Ovary (tissue), 9 donors: ENCODE results near the gene ADM5. TPM values are rescaled to one million over a fixed set of nuclear protein-coding genes. Genes with fewer than 3 reads are reported as not detected.

ENCODE experiments used
- DNase-seq, 5 donors: peaks; one replicate each; pipeline ENCODE4 v3.0.0-alpha.2; 2019 to 2020
- H3K27ac ChIP-seq, 2 donors: fragments of 200-600 bp; one replicate each; pipeline versions ENCODE4 v1.5.1 to v1.8.0; 2019 to 2022
- H3K27me3 ChIP-seq: fragments of 200-600 bp; one replicate; pipeline ENCODE4 v1.8.0; 2022
- H3K36me3 ChIP-seq: fragments of 200-600 bp; sonication (generic); one replicate; pipeline ENCODE4 v1.5.1; 2019
- H3K4me1 ChIP-seq: one replicate; pipeline ENCODE4 v1.8.1; 2013; ENCODE audit warnings: mild to moderate bottlenecking, moderate library complexity; ENCODE audit not compliant: insufficient read depth
- H3K4me3 ChIP-seq: fragments of 200-600 bp; sonication (generic); one replicate; pipeline ENCODE4 v1.5.1; 2017
- H3K9me3 ChIP-seq, 2 donors: fragments of 200-600 bp in 1 of 2; sonication (generic) in 1 of 2; one replicate each; pipeline versions ENCODE4 v1.5.1 to v1.8.1; 2013 to 2019; ENCODE audit warnings: mild to moderate bottlenecking in 1 of 2, moderate library complexity in 1 of 2
- EP300 ChIP-seq: sonication (generic); formaldehyde crosslinking; IDR thresholded peaks from one replicate; pipeline ENCODE4 v1.6.1; 2017; ENCODE audit warnings: antibody characterized with exemption
- POLR2A ChIP-seq: fragments of 450-650 bp; IDR thresholded peaks from one replicate; pipeline ENCODE4 v1.6.1; 2017; ENCODE audit warnings: antibody characterized with exemption, mild to moderate bottlenecking, moderate library complexity
- WGBS, 3 donors: extraction: QIAGEN DNeasy Blood & Tissue Kit in 1 of 3; methylation state at CpG; one replicate each; pipeline versions ENCODE4 v1.1.5 to v1.1.7; 2013 to 2017; 5-methylcytosine and 5-hydroxymethylcytosine counted together
- intact Hi-C, 4 donors: fragments of 100-400 bp; cut with DNase I; formaldehyde crosslinking; loops; one replicate each; pipeline versions ENCODE4 v1.11.0 to v1.15.1; 2022 to 2023
- polyA plus RNA-seq, 2 donors: library from polyadenylated mRNA; stranded (reverse); fragments of 200-250 nt in 1 of 2; fragments of 350-450 nt in 1 of 2; fragmentation: Illumina TruSeq in 1 of 2; extraction: RNeasy Lipid Tissue Mini Kit (QIAGEN cat#74804) in 1 of 2; gene quantifications; one replicate each; pipeline ENCODE4 v1.2.3, GENCODE V29; 2013 to 2014
- total RNA-seq, 7 donors: library from RNA; depleted of rRNA in 2 of 7; stranded (reverse); fragments of >200 nt in 2 of 7; fragmentation: NEBNext Ultra II Directional in 3 of 7; extraction: Animal tissue kit (Norgen Biotek cat#: 25700) in 3 of 7; gene quantifications; one replicate each; pipeline versions ENCODE4 v1.1.0 to v1.2.4, GENCODE V29; 2016 to 2023
- TF ChIP-seq, protein P1 (sequence below), 3 donors: fragments of 450-650 bp in 2 of 3; fragments of 200-600 bp in 1 of 3; IDR thresholded peaks; one replicate each; pipeline versions ENCODE4 v1.5.1 to v1.8.0; 2016 to 2022; ENCODE audit warnings: antibody characterized with exemption in 3 of 3, mild to moderate bottlenecking in 1 of 3
- donor health status: DM: no; HTN: no; CAD: no; lungs with moderate emphysema.
- donor health status: DM: no; HTN: no; CAD: no.
- donor health status: Bipolar disorder and iron deficiency.
- donor health status: DM: yes; HTN: yes; CAD: no.
- donor health status: DM: no; HTN: no; CAD: no.
- donor health status: DM: yes; HTN: yes; CAD: no.

Gene ADM5
- total and polyA plus RNA-seq, 9 donors, result 0.48 to 1.9 (median 1.3) TPM; not detected in 1

DNA sequence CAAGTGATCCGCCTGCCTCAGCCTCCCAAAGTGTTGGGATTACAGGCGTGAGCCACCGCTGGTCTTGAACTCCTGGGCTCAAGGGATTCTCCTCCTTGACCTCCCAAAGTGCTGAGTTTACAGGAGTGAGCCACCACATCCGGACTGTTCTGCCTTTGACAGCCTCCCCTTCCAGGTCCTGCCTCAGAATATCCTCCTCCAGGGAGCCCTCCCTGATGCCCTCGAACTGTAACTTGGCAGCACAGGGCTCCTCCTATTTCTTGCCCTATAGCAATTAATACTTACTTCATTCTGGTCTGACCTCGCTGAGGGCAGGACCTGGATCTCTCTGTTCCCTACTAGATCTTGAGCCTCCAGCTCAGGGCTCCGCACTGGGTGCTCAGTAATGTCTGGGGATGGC lies 7.5 kb downstream of the ADM5 start:
- Histone ChIP-seq H3K9me3 (no peaks in the 10 kb centered on the region), H3K4me1 (no peaks in the 10 kb centered on the region), H3K27ac (no peak overlapping the region), H3K27me3 (no peaks in the 10 kb centered on the region), H3K4me3 (no peak overlapping the region), H3K36me3 (no peaks in the 10 kb centered on the region)
- intact Hi-C loops, result no loop called here
- WGBS, 3 donors, result 87 to 91% (median 90%) methylated on average over 7 of the region's 7 CpGs
- TF ChIP-seq, protein P1, sequence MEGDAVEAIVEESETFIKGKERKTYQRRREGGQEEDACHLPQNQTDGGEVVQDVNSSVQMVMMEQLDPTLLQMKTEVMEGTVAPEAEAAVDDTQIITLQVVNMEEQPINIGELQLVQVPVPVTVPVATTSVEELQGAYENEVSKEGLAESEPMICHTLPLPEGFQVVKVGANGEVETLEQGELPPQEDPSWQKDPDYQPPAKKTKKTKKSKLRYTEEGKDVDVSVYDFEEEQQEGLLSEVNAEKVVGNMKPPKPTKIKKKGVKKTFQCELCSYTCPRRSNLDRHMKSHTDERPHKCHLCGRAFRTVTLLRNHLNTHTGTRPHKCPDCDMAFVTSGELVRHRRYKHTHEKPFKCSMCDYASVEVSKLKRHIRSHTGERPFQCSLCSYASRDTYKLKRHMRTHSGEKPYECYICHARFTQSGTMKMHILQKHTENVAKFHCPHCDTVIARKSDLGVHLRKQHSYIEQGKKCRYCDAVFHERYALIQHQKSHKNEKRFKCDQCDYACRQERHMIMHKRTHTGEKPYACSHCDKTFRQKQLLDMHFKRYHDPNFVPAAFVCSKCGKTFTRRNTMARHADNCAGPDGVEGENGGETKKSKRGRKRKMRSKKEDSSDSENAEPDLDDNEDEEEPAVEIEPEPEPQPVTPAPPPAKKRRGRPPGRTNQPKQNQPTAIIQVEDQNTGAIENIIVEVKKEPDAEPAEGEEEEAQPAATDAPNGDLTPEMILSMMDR (IDR thresholded peaks at IDR 0.05), result no peak
- TF ChIP-seq POLR2A (no peak), EP300 (no peak)
- no peak for DNase-seq

DNA sequence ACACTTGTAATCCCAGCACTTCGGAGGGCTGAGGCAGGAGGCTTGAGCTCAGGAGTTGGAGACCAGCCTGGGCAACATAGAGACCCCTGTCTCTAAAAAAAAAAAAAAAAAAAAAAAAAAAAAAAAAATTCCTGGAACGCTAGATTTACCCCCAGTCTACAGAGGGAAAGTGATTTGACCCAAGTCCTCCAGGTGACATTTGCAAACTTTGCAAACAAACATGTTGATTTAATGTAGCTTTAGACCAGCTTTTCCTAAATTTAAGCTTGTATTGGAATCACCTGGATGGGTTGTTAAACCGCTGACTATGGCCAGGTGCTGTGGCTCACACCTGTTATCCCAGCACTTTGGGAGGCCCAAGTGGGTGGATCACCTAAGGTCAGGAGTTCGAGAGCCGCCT lies 10.0 kb downstream of the ADM5 start:
- Histone ChIP-seq H3K9me3 (no peaks in the 10 kb centered on the region), H3K36me3 (no peaks in the 10 kb centered on the region), H3K27me3 (no peaks in the 10 kb centered on the region), H3K4me3 (no peak overlapping the region), H3K4me1 (no peaks in the 10 kb centered on the region), H3K27ac (no peak overlapping the region)
- intact Hi-C loops, result no loop called here
- WGBS, 3 donors, result 89 to 93% (median 91%) methylated on average over 5 of the region's 5 CpGs
- no peak for DNase-seq
- TF ChIP-seq EP300, result no peak
- TF ChIP-seq POLR2A, result no peak
- TF ChIP-seq, protein P1 (IDR thresholded peaks at IDR 0.05), result no peak

DNA sequence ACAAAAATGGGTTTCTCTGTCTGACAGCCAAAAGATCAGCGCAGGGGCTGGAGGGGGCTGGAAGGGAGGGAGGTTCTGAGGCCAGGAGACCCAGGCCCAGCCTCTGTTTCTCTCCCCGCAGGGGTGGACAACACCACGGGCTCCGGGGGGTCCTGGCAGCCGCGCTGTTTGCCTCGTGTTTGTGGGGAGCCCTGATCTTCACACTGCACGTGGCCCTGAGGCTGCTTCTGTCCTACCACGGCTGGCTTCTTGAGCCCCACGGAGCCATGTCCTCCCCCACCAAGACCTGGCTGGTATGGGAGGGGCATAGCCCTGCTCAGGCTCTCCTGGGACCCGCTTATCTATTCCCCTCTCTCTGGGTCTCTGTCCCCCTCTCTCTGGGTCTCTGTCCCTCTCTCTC lies 11.2 kb downstream of the ADM5 start:
- intact Hi-C loops, result no loop called here

DNA sequence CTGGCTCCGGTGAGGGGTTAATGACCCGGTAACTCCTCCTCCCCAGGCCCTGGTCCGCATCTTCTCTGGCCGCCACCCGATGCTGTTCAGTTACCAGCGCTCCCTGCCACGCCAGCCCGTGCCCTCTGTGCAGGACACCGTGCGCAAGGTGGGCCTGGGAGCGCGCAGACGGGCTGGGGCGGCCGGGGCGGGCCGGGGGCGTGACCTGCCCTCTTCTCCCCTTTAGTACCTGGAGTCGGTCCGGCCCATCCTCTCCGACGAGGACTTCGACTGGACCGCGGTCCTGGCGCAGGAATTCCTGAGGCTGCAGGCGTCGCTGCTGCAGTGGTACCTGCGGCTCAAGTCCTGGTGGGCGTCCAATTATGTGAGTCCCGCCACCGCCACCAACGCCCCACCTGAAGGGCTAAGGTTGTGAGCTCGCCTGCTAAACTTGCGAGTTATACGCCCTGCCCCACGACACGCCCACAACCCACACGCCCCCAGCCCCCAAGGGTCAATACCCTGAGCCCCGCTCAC lies 11.9 kb downstream of the ADM5 start:
- no peaks in the 10 kb centered on the region for H3K36me3 ChIP-seq
- H3K4me3 ChIP-seq, result no peak overlapping the region
- WGBS, 3 donors, result 77 to 82% (median 80%) methylated on average over 40 of the region's 40 CpGs
- no peaks in the 10 kb centered on the region for H3K27me3 ChIP-seq
- no peak overlapping the region for H3K27ac ChIP-seq
- no peak for TF ChIP-seq EP300
- TF ChIP-seq, protein P1 (IDR thresholded peaks at IDR 0.05), result no peak
- no peak for TF ChIP-seq POLR2A
- intact Hi-C loops, result no loop called here
- no peak for DNase-seq
- no peaks in the 10 kb centered on the region for H3K9me3 ChIP-seq
- H3K4me1 ChIP-seq, result no peaks in the 10 kb centered on the region

More for the DNA sequence above, 11.2 kb downstream of the ADM5 start:
- no peak overlapping the region for H3K4me3 ChIP-seq
- H3K9me3 ChIP-seq, result no peaks in the 10 kb centered on the region
- H3K27me3 ChIP-seq, result no peaks in the 10 kb centered on the region
- H3K27ac ChIP-seq, result no peak overlapping the region
- TF ChIP-seq POLR2A, result no peak
- TF ChIP-seq EP300, result no peak
- TF ChIP-seq, protein P1 (IDR thresholded peaks at IDR 0.05), result no peak
- no peak for DNase-seq
- H3K36me3 ChIP-seq, result no peaks in the 10 kb centered on the region
- 70 to 76% (median 71%) methylated on average over 11 of the region's 11 CpGs for WGBS, 3 donors
- no peaks in the 10 kb centered on the region for H3K4me1 ChIP-seq
